ENCODE data around the gene LEPROT.
A peak's percentile ranks its signal among the peaks of the same experiment; 100 is the strongest.

Gene LEPROT

GRCh38 chr1:65425697-65426096 is 5.2 kb downstream of the LEPROT start:
- H3K9me3 ChIP-seq (ENCODE audit: control extremely low read depth in 1 of 5, control insufficient read depth in 4 of 5, insufficient read depth in 2 of 5, low read depth in 1 of 5, low read length in 4 of 5) = no peaks in the 10 kb centered on the region
- ChIA-PET CTCF (interaction anchor here (1.5 kb wide), 1 partner anchor 34 kb away, joined by 4 read pairs; no protein-coding TSS in a partner anchor), POLR2A (no interaction called here)
- DNase-seq = no peak
- H3K36me3 ChIP-seq (ENCODE audit: control insufficient read depth in 4 of 4, insufficient read depth in 4 of 4, low read length in 3 of 4) = peaks cover 14 to 49% (median 28%) of the 10 kb centered on the region in 4 experiments
- no peak overlapping the region for H3K27ac ChIP-seq (ENCODE audit: insufficient read depth in 1 of 2, low read depth in 1 of 2, low read length in 2 of 2, poor library complexity in 1 of 2, severe bottlenecking in 2 of 2)
- H3K4me3 ChIP-seq (ENCODE audit: control insufficient read depth in 1 of 7, extremely low read depth in 1 of 7, insufficient read depth in 4 of 7, low read depth in 2 of 7, low read length in 6 of 7) = no peak overlapping the region
- H3K27me3 ChIP-seq (replicated peaks in 2 of 5; ENCODE audit: control insufficient read depth in 4 of 5, insufficient read depth in 5 of 5, low read length in 4 of 5) = no peaks in the 10 kb centered on the region
- WGBS (ENCODE audit: insufficient coverage) = 93% methylated on average over 3 of the region's 3 CpGs
- H3K4me1 ChIP-seq (ENCODE audit: control extremely low read depth in 1 of 4, control insufficient read depth in 4 of 4, insufficient read depth in 4 of 4, low read length in 3 of 4) = peaks cover 13 to 65% (median 32%) of the 10 kb centered on the region in 4 experiments

GRCh38 chr1:65429078-65429477 is 8.6 kb downstream of the LEPROT start:
- H3K27me3 ChIP-seq (replicated peaks in 2 of 5; ENCODE audit: control insufficient read depth in 4 of 5, insufficient read depth in 5 of 5, low read length in 4 of 5) = no peaks in the 10 kb centered on the region
- H3K4me1 ChIP-seq (ENCODE audit: control extremely low read depth in 1 of 4, control insufficient read depth in 4 of 4, insufficient read depth in 4 of 4, low read length in 3 of 4) = peaks cover 0 to 57% (median 23%) of the 10 kb centered on the region in 4 experiments
- peak overlapping the region in 1 of 7 experiments; percentile 42 for H3K4me3 ChIP-seq (ENCODE audit: control insufficient read depth in 1 of 7, extremely low read depth in 1 of 7, insufficient read depth in 4 of 7, low read depth in 2 of 7, low read length in 6 of 7)
- no peaks in the 10 kb centered on the region for H3K9me3 ChIP-seq (ENCODE audit: control extremely low read depth in 1 of 5, control insufficient read depth in 4 of 5, insufficient read depth in 2 of 5, low read depth in 1 of 5, low read length in 4 of 5)
- peak in 1 of 3 donors; percentile 24 for DNase-seq
- peak overlapping the region; percentile 85 to 88 for H3K27ac ChIP-seq (ENCODE audit: insufficient read depth in 1 of 2, low read depth in 1 of 2, low read length in 2 of 2, poor library complexity in 1 of 2, severe bottlenecking in 2 of 2)
- ChIA-PET CTCF (interaction anchor here (1.5 to 1.6 kb wide), 2 partner anchors 10 to 192 kb away, joined by 4 to 5 read pairs; no protein-coding TSS in a partner anchor), POLR2A (no interaction called here)
- H3K36me3 ChIP-seq (ENCODE audit: control insufficient read depth in 4 of 4, insufficient read depth in 4 of 4, low read length in 3 of 4) = peaks cover 19 to 69% (median 40%) of the 10 kb centered on the region in 4 experiments
- WGBS (ENCODE audit: insufficient coverage) = 94% methylated on average over 2 of the region's 2 CpGs

- Histone ChIP-seq H3K27ac (ENCODE audit: insufficient read depth in 1 of 2, low read depth in 1 of 2, low read length in 2 of 2, poor library complexity in 1 of 2, severe bottlenecking in 2 of 2) (peak overlapping the region; percentile 85 to 88), H3K4me1 (ENCODE audit: control extremely low read depth in 1 of 4, control insufficient read depth in 4 of 4, insufficient read depth in 4 of 4, low read length in 3 of 4) (peaks cover 0 to 51% (median 23%) of the 10 kb centered on the region in 4 experiments), H3K4me3 (ENCODE audit: control insufficient read depth in 1 of 7, extremely low read depth in 1 of 7, insufficient read depth in 4 of 7, low read depth in 2 of 7, low read length in 6 of 7) (peak overlapping the region in 3 of 7 experiments; percentile 4 to 42 (median 5)), H3K9me3 (ENCODE audit: control extremely low read depth in 1 of 5, control insufficient read depth in 4 of 5, insufficient read depth in 2 of 5, low read depth in 1 of 5, low read length in 4 of 5) (no peaks in the 10 kb centered on the region), H3K27me3 (replicated peaks in 2 of 5; ENCODE audit: control insufficient read depth in 4 of 5, insufficient read depth in 5 of 5, low read length in 4 of 5) (no peaks in the 10 kb centered on the region), H3K36me3 (ENCODE audit: control insufficient read depth in 4 of 4, insufficient read depth in 4 of 4, low read length in 3 of 4) (peaks cover 20 to 70% (median 44%) of the 10 kb centered on the region in 4 experiments)
- peak in 2 of 3 donors; percentile 69 to 73 for DNase-seq
- ChIA-PET POLR2A (no interaction called here), CTCF (interaction anchor here (1.2 to 2.4 kb wide), 9 partner anchors 9 to 258 kb away, joined by 3 to 17 read pairs (median 6); no protein-coding TSS in a partner anchor)
- WGBS (ENCODE audit: insufficient coverage) = 58% methylated on average over 4 of the region's 7 CpGs
These were observed 9.3 kb downstream of the LEPROT start for GRCh38 chr1:65429806-65430205.

GRCh38 chr1:65431111-65431705 is 10.7 kb downstream of the LEPROT start:
- peak overlapping the region in 1 of 7 experiments; percentile 13 for H3K4me3 ChIP-seq (ENCODE audit: control insufficient read depth in 1 of 7, extremely low read depth in 1 of 7, insufficient read depth in 4 of 7, low read depth in 2 of 7, low read length in 6 of 7)
- POLR2A ChIA-PET = no interaction called here
- H3K36me3 ChIP-seq (ENCODE audit: control insufficient read depth in 4 of 4, insufficient read depth in 4 of 4, low read length in 3 of 4) = peaks cover 21 to 68% (median 39%) of the 10 kb centered on the region in 4 experiments
- WGBS (ENCODE audit: insufficient coverage) = no CpG with 5 or more reads among the region's 1 CpG
- H3K27ac ChIP-seq (ENCODE audit: insufficient read depth in 1 of 2, low read depth in 1 of 2, low read length in 2 of 2, poor library complexity in 1 of 2, severe bottlenecking in 2 of 2) = no peak overlapping the region
- DNase-seq = peak; percentile 58 to 80 (median 74)
- H3K9me3 ChIP-seq (ENCODE audit: control extremely low read depth in 1 of 5, control insufficient read depth in 4 of 5, insufficient read depth in 2 of 5, low read depth in 1 of 5, low read length in 4 of 5) = no peaks in the 10 kb centered on the region
- H3K4me1 ChIP-seq (ENCODE audit: control extremely low read depth in 1 of 4, control insufficient read depth in 4 of 4, insufficient read depth in 4 of 4, low read length in 3 of 4) = peaks cover 0 to 40% (median 20%) of the 10 kb centered on the region in 4 experiments
- H3K27me3 ChIP-seq (replicated peaks in 2 of 5; ENCODE audit: control insufficient read depth in 4 of 5, insufficient read depth in 5 of 5, low read length in 4 of 5) = no peaks in the 10 kb centered on the region
- CTCF ChIA-PET = interaction anchor here (0.7 to 2.4 kb wide), 15 partner anchors 8 to 368 kb away, joined by 3 to 17 read pairs (median 3); no protein-coding TSS in a partner anchor

DNA sequence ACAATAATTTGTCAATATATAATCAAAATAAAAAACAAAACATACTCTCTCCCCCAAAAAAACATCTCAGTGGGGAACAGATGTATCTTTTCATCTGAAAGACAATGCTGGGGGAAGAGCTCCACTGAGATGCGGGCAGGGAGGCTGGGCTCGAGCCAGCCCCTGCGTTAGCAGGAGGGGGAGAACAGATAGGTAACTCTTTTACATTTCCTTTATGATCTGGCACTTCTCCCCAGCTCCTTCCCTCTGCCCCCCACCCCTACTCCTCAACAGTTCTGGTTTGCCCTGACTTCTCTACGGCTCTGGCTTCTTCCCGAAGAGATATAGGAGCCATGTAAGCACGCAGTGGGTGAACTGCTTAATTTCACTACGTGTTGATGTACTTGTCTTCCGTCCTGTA is 12.4 kb downstream of the LEPROT start:
- DNase-seq = no peak
- H3K27me3 ChIP-seq (replicated peaks in 2 of 5; ENCODE audit: control insufficient read depth in 4 of 5, insufficient read depth in 5 of 5, low read length in 4 of 5) = no peaks in the 10 kb centered on the region
- H3K4me3 ChIP-seq (ENCODE audit: control insufficient read depth in 1 of 7, extremely low read depth in 1 of 7, insufficient read depth in 4 of 7, low read depth in 2 of 7, low read length in 6 of 7) = no peak overlapping the region
- H3K9me3 ChIP-seq (ENCODE audit: control extremely low read depth in 1 of 5, control insufficient read depth in 4 of 5, insufficient read depth in 2 of 5, low read depth in 1 of 5, low read length in 4 of 5) = no peaks in the 10 kb centered on the region
- CTCF ChIA-PET = no interaction called here
- H3K36me3 ChIP-seq (ENCODE audit: control insufficient read depth in 4 of 4, insufficient read depth in 4 of 4, low read length in 3 of 4) = peaks cover 17 to 55% (median 32%) of the 10 kb centered on the region in 4 experiments
- POLR2A ChIA-PET = no interaction called here
- no peak overlapping the region for H3K27ac ChIP-seq (ENCODE audit: insufficient read depth in 1 of 2, low read depth in 1 of 2, low read length in 2 of 2, poor library complexity in 1 of 2, severe bottlenecking in 2 of 2)
- 73% methylated on average over 6 of the region's 8 CpGs for WGBS (ENCODE audit: insufficient coverage)
- peaks cover 0 to 39% (median 20%) of the 10 kb centered on the region in 4 experiments for H3K4me1 ChIP-seq (ENCODE audit: control extremely low read depth in 1 of 4, control insufficient read depth in 4 of 4, insufficient read depth in 4 of 4, low read length in 3 of 4)

DNA sequence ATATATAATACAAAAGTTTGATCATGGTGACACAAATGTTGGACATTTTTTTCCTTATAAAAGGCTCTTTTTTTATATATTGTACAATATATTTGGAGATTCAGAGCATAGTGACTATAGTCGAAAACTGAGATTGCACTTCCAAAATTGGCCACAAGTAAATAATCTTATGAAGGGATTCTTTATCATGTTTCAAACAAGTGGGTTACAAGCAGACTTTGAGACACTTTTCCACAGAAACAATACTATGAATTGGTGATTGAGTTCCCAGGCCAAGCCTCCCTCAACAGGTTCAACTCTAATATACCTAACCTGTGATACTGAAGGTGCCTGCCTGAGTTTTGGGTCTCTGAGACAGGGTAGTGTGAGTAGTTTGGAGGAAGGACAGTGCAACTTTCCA is 13.8 kb downstream of the LEPROT start:
- H3K27me3 ChIP-seq (replicated peaks in 2 of 5; ENCODE audit: control insufficient read depth in 4 of 5, insufficient read depth in 5 of 5, low read length in 4 of 5) = no peaks in the 10 kb centered on the region
- peaks cover 0 to 32% (median 15%) of the 10 kb centered on the region in 4 experiments for H3K4me1 ChIP-seq (ENCODE audit: control extremely low read depth in 1 of 4, control insufficient read depth in 4 of 4, insufficient read depth in 4 of 4, low read length in 3 of 4)
- H3K27ac ChIP-seq (ENCODE audit: insufficient read depth in 1 of 2, low read depth in 1 of 2, low read length in 2 of 2, poor library complexity in 1 of 2, severe bottlenecking in 2 of 2) = no peak overlapping the region
- DNase-seq = peak in 2 of 3 donors; percentile 27 to 31
- ChIA-PET POLR2A (no interaction called here), CTCF (interaction anchor here (1.0 kb wide), 1 partner anchor 10 kb away, joined by 3 read pairs; no protein-coding TSS in a partner anchor)
- H3K36me3 ChIP-seq (ENCODE audit: control insufficient read depth in 4 of 4, insufficient read depth in 4 of 4, low read length in 3 of 4) = peaks cover 13 to 45% (median 28%) of the 10 kb centered on the region in 4 experiments
- H3K4me3 ChIP-seq (ENCODE audit: control insufficient read depth in 1 of 7, extremely low read depth in 1 of 7, insufficient read depth in 4 of 7, low read depth in 2 of 7, low read length in 6 of 7) = no peak overlapping the region
- H3K9me3 ChIP-seq (ENCODE audit: control extremely low read depth in 1 of 5, control insufficient read depth in 4 of 5, insufficient read depth in 2 of 5, low read depth in 1 of 5, low read length in 4 of 5) = no peaks in the 10 kb centered on the region
- WGBS (ENCODE audit: insufficient coverage) = no CpG with 5 or more reads among the region's 1 CpG

- CTCF ChIA-PET = no interaction called here
- Histone ChIP-seq H3K4me1 (ENCODE audit: control extremely low read depth in 1 of 4, control insufficient read depth in 4 of 4, insufficient read depth in 4 of 4, low read length in 3 of 4) (peaks cover 0 to 27% (median 14%) of the 10 kb centered on the region in 4 experiments), H3K4me3 (ENCODE audit: control insufficient read depth in 1 of 7, extremely low read depth in 1 of 7, insufficient read depth in 4 of 7, low read depth in 2 of 7, low read length in 6 of 7) (no peak overlapping the region), H3K9me3 (ENCODE audit: control extremely low read depth in 1 of 5, control insufficient read depth in 4 of 5, insufficient read depth in 2 of 5, low read depth in 1 of 5, low read length in 4 of 5) (no peaks in the 10 kb centered on the region), H3K27me3 (replicated peaks in 2 of 5; ENCODE audit: control insufficient read depth in 4 of 5, insufficient read depth in 5 of 5, low read length in 4 of 5) (no peaks in the 10 kb centered on the region), H3K36me3 (ENCODE audit: control insufficient read depth in 4 of 4, insufficient read depth in 4 of 4, low read length in 3 of 4) (peaks cover 13 to 43% (median 25%) of the 10 kb centered on the region in 4 experiments), H3K27ac (ENCODE audit: insufficient read depth in 1 of 2, low read depth in 1 of 2, low read length in 2 of 2, poor library complexity in 1 of 2, severe bottlenecking in 2 of 2) (no peak overlapping the region)
- WGBS (ENCODE audit: insufficient coverage) = 87% methylated on average over 3 of the region's 3 CpGs
- no peak for DNase-seq
- POLR2A ChIA-PET = no interaction called here
These were observed 14.3 kb downstream of the LEPROT start for GRCh38 chr1:65434760-65435159.
